ENCODE results near the gene RBCK1.
"Not testable (repeated sequence)": the region's sequence is repeated elsewhere in the genome, so short reads cannot be mapped to it uniquely, and the experiment has no call there.

RBCK1 gene

GRCh38 chr20:407953-408842 lies at the start of gene RBCK1:
RBCK1 (plus strand) TSS chr20:408299; CDS start chr20:408758, 459 bp downstream.
- peak; percentile 82 for DNase-seq (ENCODE audit: low read depth)

DNA sequence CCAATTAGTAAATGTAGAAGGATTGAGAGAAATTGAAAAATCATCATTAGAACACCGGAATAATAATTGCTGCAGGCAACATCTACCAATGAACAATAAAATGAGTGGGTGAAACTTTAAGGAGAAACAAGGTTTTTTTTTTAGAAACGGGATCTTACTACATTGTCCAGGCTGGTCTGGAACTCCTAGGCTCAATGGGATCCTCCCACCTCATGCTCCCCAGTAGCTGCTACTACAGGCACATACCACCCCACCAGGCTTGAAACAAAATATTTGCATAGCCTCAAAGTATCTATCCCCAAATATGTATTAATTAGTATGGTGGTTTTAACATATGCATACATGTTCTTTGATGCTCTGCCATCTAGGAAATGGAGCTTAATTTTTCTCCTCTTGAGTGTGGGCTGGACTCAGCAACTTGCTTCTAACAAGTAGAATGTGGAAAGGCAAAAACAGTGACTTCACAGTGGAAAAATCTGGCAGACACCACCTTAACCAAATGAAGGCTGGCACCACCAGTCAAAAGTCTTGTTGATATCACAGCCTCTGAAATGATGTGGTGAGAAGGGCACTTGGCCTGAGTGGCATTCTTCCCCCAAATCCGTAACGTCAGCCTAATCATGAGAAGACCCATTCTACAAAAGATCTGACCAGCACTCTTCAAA lies 49.1 kb upstream of the RBCK1 start:
- DNase-seq (ENCODE audit: low read depth), result no peak

DNA sequence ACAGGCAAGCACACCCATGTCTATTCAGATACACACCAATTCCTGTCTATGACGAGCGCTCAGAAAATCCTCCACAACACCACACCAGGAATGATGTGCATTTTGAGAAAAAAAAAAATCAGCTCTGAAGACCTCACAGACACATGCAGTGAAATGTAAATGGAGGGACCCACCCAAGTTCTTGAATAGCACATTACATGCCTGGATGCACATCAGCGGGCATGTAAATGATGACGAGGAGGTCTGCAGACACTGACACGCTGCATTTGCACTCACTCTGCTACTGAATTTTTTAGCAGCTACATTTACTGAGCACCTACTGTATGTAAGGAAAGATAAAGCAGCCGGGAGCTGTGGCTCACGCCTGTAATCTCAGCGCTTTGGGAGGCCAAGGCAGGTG lies 46.5 kb upstream of the RBCK1 start:
- DNase-seq (ENCODE audit: low read depth), result no peak

DNA sequence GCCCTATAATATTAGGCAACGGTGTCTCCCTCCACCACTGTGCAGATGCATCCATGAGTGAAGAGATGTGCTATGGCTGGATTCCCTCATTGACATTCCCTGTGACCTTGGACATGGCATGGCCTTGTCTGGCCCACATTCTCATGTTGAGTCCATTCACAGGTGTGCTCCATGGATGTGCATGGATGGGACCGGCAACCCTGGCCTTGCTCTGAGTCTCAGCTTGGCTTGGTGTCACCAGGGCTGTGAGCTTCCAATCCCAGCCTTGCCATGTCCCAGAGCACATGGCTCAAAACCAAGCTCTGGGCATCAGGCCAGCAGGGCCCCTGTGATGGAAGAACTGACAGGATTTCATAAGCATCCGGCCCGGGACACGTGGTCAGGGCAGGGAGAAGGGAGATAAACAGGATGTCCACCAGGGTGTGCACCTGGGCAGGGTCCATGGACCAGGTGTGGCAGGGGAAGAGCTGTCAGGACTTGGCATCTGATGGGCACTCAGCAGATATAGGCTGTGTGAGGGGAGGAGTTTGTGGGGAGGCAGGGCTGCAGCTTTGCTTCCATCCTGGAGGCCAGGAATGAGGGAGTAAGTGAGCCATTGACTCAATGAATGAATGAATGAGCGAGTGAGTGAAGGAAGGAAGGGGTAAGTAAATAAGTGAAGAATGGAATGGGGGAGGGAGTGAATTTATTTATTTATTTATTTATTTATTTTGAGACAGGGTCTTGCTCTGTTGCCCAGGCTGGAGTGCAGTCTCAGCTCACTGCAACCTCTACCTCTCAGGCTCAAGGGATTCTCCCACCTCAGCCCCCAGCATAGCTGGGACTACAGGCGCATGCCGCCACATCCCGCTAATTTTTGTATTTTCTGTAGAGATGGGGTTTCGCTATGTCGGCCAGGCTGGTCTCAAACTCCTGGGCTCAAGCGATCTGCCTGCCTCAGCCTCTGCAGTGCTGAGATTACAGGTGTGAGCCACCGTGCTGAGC lies 45.5 kb upstream of the RBCK1 start:
- DNase-seq (ENCODE audit: low read depth), result peak; percentile 83

DNA sequence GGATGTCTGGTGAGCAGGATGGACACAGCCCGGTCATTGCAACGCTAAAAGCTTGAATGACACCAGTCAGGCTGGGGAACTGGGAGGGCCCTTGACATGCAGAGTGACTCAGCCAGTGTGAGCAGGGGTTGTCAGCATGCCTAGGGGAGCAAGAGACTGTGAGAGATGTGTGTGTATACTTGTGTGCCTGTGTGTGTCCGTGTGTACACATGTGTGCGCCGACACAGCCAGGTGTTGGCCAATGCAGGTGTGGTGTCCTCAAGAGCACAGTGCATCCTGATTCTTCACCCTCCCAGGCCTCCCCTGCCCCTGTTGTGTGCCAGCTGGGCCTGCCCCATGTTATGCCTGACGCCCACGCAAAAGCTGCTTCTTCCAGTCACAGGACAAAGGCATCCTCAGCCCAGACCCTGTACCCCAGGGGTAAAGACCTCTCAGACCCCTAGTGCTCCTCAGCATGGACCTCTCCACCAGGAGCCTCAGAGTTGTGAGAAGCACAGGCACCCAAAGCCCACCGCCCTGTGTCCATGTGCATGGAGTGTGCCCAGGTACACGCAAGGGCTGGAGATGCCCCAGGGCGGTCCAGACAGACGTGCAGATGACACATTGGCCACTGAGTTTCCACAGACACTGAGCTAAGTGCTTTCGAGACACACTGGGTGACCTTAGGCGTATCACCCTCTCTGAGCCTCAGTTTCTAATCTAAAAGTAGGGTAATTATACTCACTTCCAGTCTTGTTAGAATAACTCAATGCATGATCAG lies 44.6 kb upstream of the RBCK1 start:
- DNase-seq (ENCODE audit: low read depth), result no peak

GRCh38 chr20:364905-365794 lies 42.9 kb upstream of the RBCK1 start:
- no peak for DNase-seq (ENCODE audit: low read depth)

DNA sequence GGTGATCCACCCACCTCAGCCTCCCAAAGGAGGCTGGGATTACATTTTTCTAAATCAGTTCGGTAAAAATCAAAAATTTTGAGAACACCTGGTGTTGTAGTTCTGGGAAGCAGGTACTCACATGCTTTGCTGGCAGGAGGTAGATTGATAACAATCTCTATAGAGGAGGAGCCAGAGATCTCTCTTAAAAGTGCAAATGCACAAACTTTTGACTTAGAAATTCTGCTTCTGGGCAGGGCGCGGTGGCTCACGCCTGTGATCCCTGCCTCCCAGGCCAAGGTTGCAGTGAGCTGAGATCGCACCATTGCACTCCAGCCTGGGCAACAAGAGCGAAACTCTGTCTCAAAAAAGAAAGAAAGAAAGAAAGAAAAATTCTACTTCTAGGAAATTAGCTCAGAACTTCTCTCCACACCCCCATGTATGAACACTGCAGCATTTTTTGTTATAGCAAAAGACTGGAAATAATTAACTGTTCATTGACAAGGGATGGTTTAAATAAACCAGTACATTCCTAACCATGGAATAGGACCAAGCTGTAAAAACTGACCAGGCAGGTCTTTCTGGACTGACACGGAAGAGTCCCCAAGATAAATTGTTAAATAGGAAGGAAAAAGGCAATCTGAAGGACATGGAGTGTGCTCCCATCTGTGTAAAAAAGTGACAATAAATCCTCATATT lies 41.9 kb upstream of the RBCK1 start:
- no peak for DNase-seq (ENCODE audit: low read depth)

DNA sequence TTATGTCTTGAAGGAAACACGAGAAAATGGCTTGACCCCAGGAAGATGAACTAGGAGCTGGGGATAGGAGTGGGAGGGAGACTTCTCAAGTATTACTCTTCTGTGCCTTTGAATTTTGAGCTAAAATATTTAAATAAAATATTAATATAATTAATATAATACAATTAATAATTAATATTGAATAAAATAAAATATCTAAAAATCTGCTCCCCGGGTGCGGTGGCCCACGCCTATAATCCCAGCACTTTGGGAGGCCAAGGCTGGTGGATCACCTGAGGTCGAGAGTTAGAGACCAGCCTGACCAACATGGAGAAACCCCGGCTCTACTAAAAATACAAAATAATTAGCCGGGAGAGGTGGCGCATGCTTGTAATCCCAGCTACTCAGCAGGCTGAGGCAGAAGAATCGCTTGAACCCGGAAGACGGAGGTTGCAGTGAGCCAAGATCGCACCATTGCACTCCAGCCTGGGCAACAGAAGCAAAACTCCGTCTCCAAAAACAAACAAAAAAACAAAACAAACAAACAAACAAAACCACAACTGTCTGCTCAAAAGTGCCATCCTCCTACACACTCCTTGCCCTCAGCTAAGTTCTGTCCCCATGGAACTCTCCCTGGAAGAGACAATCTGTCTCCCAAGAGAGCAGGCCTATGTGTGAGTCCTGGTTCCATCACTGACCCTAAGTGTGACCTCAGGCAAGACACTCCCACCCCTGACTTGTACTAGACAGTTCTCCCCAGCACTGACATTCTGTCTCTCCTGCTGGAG lies 41.2 kb upstream of the RBCK1 start:
- DNase-seq (ENCODE audit: low read depth), result no peak

DNA sequence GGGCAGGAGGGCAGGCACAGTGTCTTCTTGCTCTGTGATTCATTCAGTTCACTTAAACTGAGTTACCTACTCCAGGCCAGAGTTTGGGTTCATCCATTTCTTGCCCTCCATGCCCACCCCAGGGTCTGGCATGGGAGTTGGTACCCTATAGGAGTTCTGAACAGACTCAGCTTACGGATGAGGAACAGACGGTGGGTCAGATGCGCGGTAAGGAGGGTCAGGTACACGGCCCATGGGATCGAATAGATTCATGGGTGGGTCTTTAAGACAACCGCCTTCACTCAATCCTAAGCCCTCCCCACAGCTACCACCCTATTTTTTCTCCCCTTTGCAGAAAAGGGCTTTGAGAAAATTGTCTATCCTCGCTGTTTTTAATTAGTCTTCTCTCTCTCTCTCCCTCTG lies 40.6 kb upstream of the RBCK1 start:
- no peak for DNase-seq (ENCODE audit: low read depth)

DNA sequence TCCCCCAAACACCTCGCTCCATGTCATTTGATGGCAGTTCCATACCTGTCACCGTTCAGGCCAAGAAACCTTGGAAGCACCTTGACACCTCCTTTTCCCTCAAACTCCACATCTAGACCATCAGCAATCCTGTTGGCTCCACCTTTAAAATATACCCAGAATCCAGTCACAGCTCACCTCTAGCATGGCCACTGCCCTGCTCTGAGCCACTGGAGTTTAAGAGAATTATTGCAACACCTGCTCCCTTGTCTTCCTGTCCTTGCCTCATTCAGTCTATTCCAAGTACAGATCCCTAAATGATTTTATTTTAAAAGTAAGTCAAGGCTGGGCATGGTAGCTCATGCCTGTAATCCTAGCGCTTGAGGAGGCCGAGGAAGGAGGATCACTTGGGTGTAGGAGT lies 39.2 kb upstream of the RBCK1 start:
- no peak for DNase-seq (ENCODE audit: low read depth)

DNA sequence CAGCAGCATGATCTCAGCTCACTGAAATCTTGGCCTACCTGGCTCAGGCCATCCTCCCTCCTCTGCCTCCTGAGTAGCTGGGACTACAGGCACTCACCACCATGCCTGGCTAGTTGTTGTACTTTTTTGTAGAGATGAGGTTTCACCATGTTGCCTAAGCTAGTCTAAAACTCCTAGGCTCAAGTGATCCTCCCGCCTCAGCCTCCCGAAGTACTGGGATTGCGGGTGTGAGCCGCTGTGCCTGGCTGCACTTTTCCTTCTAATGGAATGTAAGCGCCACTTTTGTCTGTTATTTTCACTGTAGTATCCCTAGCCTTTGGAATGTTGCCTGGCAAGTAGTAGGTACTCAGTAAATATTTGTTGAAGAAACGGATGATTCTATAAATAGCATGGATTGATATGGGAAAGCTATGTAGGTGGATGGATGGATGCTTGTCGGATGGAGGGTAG lies 37.9 kb upstream of the RBCK1 start:
- DNase-seq (ENCODE audit: low read depth), result no peak

- no peak for DNase-seq (ENCODE audit: low read depth)
These were observed 36.9 kb upstream of the RBCK1 start for GRCh38 chr20:370977-371754.

- peak; percentile 92 for DNase-seq (ENCODE audit: low read depth)
These were observed 36.1 kb upstream of the RBCK1 start for GRCh38 chr20:371755-372542.

- not testable (repeated sequence) for DNase-seq (ENCODE audit: low read depth)
These were observed 35.5 kb upstream of the RBCK1 start for GRCh38 chr20:372543-373082.

- peak; percentile 67 for DNase-seq (ENCODE audit: low read depth)
These were observed 34.8 kb upstream of the RBCK1 start for GRCh38 chr20:373171-373890.

DNA sequence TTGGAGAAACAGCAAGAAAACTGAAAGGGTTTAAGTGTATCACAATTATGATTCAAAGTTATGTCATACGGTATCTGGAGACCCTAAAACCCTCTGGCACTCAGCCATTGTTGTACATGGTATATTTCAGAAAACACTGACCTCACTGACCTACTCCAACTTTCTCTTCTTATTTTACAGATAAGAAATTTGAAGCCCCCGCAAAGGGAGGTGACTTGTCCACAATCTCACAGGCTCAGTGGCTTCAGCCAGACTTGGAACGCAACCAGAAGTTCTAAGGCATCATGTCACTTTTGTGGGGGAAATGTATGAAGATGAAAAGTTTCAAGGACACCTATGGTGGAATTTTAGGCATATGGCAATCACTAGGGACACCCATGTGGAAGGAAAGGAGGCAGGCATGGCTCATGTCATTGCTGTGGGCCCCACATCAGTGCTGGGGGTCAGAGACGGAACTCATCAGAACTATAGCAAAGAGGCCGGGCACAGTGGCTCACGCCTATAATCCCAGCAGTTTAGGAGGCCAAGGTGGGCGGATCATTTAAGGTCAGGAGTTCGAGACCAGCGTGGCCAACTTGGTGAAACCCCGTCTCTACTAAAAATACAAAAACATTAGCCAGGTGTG lies 32.7 kb upstream of the RBCK1 start:
- DNase-seq (ENCODE audit: low read depth), result no peak
